ENCODE measurements around the gene MRPL16. TPM values are rescaled to one million over a fixed set of nuclear protein-coding genes. Genes with fewer than 3 reads are reported as not detected.

MRPL16 gene
- total RNA-seq = 76.1 and 83.2 TPM in 2 replicates

GRCh38 chr11:59810189-59810910 lies at the start of gene MRPL16:
TSS of gene MRPL16 (minus strand) at chr11:59810778. CDS start at chr11:59810658, 120 bp downstream.

GRCh38 chr11:59845399-59845798 lies 34.8 kb upstream of the MRPL16 start, which contains the start of gene CBLIF:
TSS of gene CBLIF (minus strand) at chr11:59845499. CDS start at chr11:59845453, 46 bp downstream.

Other genes starting within 250 kb of the MRPL16 start
- gene OSBP, start 195.0 kb downstream of the MRPL16 start, total RNA-seq = 19.4 and 21.2 TPM in 2 replicates
- 10.6 and 14.8 TPM in 2 replicates for gene PATL1, start 141.7 kb downstream of the MRPL16 start, total RNA-seq
- not detected in 2 replicates for gene OR10V1, start 96.9 kb downstream of the MRPL16 start, total RNA-seq
- gene STX3, start 55.4 kb downstream of the MRPL16 start, total RNA-seq = 12.4 and 27.8 TPM in 2 replicates
- gene CBLIF, start 34.7 kb upstream of the MRPL16 start, total RNA-seq = not detected in 2 replicates
- 0.08 and 0.68 TPM in 2 replicates for gene TCN1, start 55.7 kb upstream of the MRPL16 start, total RNA-seq
- gene OOSP3, start 68.0 kb upstream of the MRPL16 start, total RNA-seq = not detected in 2 replicates
- not detected in 2 replicates for gene OOSP1, start 127.7 kb upstream of the MRPL16 start, total RNA-seq
- gene OOSP4A, start 153.3 kb upstream of the MRPL16 start, total RNA-seq = not detected in 2 replicates
- not detected in 2 replicates for gene OOSP4B, start 206.4 kb upstream of the MRPL16 start, total RNA-seq
- not detected in 2 replicates for gene OOSP2, start 229.6 kb upstream of the MRPL16 start, total RNA-seq
- not detected in 2 replicates for gene MS4A3, start 245.9 kb upstream of the MRPL16 start, total RNA-seq

All from hair follicular keratinocyte (primary cell).